H1 (cell line): ENCODE data around the gene PRRT4. TPM values are rescaled to one million over a fixed set of nuclear protein-coding genes. Genes with fewer than 3 reads are reported as not detected.

Experiments
- CTCF ChIA-PET: fragments of 300-600 bp; sonication (Branson Sonifier 250); formaldehyde crosslinking; loops from one replicate; lab custom pipeline; 2021; ENCODE audit not compliant: partially characterized antibody; lab: Charles Lee
- POLR2A ChIA-PET: fragments of 300-600 bp; sonication (Branson Sonifier 250); formaldehyde crosslinking; loops from one replicate; lab custom pipeline; 2021; ENCODE audit warnings: inconsistent platforms; ENCODE audit not compliant: partially characterized antibody; lab: Charles Lee
- DNase-seq, 2 experiments: peaks; one replicate each; pipeline versions ENCODE4 v3.0.0 to v3.0.0-alpha.2; 2010 to 2022; ENCODE audit warnings: low spot score in 2 of 2, low read depth in 1 of 2, mixed read lengths in 1 of 2
- FAIRE-seq: peaks from 2 replicates; lab custom pipeline; 2011; peaks lifted over from hg19 to GRCh38; lab: Jason Lieb, UNC
- H2AFZ ChIP-seq: 2 replicates; pipeline ENCODE4 v1.8.1; 2012; ENCODE audit warnings: low read length, inconsistent platforms
- H2AK5ac ChIP-seq: 2 replicates; pipeline ENCODE4 v1.6.1; 2013; ENCODE audit warnings: low read depth, low read length
- H2BK120ac ChIP-seq: replicated peaks from 2 replicates; pipeline ENCODE3; 2013; ENCODE audit warnings: low read depth, low read length, inconsistent platforms
- H2BK12ac ChIP-seq: 2 replicates; pipeline ENCODE4 v1.6.1; 2013; ENCODE audit warnings: low read depth, low read length
- H2BK15ac ChIP-seq: 2 replicates; pipeline ENCODE4 v1.6.1; 2013; ENCODE audit warnings: low read length
- H2BK20ac ChIP-seq: 2 replicates; pipeline ENCODE4 v1.6.1; 2013; ENCODE audit warnings: low read length
- H2BK5ac ChIP-seq: 2 replicates; pipeline ENCODE4 v1.6.1; 2013; ENCODE audit warnings: low read depth, low read length
- H3K14ac ChIP-seq: 2 replicates; pipeline ENCODE4 v1.6.1; 2013; ENCODE audit warnings: inconsistent platforms; ENCODE audit not compliant: insufficient read length
- H3K18ac ChIP-seq: 2 replicates; pipeline ENCODE4 v1.6.1; 2013; ENCODE audit warnings: low read length; ENCODE audit errors: extremely low read depth
- H3K23ac ChIP-seq: 2 replicates; pipeline ENCODE4 v1.6.1; 2013; ENCODE audit warnings: inconsistent platforms; ENCODE audit not compliant: insufficient read length
- H3K23me2 ChIP-seq: 2 replicates; pipeline ENCODE4 v1.6.1; 2013; ENCODE audit warnings: low read depth, low read length
- H3K27ac ChIP-seq: 2 replicates; pipeline ENCODE4 v1.6.1; 2011; ENCODE audit warnings: low read depth, low read length, inconsistent platforms
- H3K27me3 ChIP-seq, 4 experiments: replicated peaks in 1 of 4; 1 replicate in 1 of 4; 2 replicates in 3 of 4; pipeline versions ENCODE4 v1.6.1 to v1.8.1; 2011 to 2013; ENCODE audit warnings: low read length in 3 of 4, mild to moderate bottlenecking in 3 of 4, inconsistent platforms in 2 of 4, mixed read lengths in 2 of 4, moderate library complexity in 1 of 4; ENCODE audit not compliant: control insufficient read depth in 3 of 4, insufficient read depth in 3 of 4; ENCODE audit errors: extremely low read depth in 1 of 4
- H3K36me3 ChIP-seq, 4 experiments: 2 replicates each; pipeline versions ENCODE4 v1.6.1 to v1.8.1; 2011 to 2013; ENCODE audit warnings: mild to moderate bottlenecking in 4 of 4, low read length in 3 of 4, moderate library complexity in 2 of 4, control low read depth in 1 of 4, inconsistent platforms in 1 of 4; ENCODE audit not compliant: insufficient read depth in 4 of 4, control insufficient read depth in 2 of 4
- H3K4ac ChIP-seq: replicated peaks from 2 replicates; pipeline ENCODE3; 2013; ENCODE audit warnings: low read length, low read depth, mixed read lengths, inconsistent platforms; ENCODE audit not compliant: insufficient read length
- H3K4me1 ChIP-seq, 4 experiments: replicated peaks in 1 of 4; 1 replicate in 1 of 4; 2 replicates in 3 of 4; pipeline versions ENCODE4 v1.6.1 to v1.8.1; 2011 to 2013; ENCODE audit warnings: low read length in 3 of 4, inconsistent platforms in 2 of 4, mixed read lengths in 1 of 4; ENCODE audit not compliant: insufficient read depth in 4 of 4, control insufficient read depth in 3 of 4
- H3K4me2 ChIP-seq, 2 experiments: 2 replicates each; pipeline versions ENCODE4 v1.6.1 to v1.8.1; 2011 to 2013; ENCODE audit warnings: low read depth in 2 of 2, low read length in 2 of 2, control low read depth in 1 of 2, inconsistent platforms in 1 of 2, mild to moderate bottlenecking in 1 of 2; ENCODE audit not compliant: insufficient read depth in 1 of 2
- H3K4me3 ChIP-seq, 4 experiments: fragments of 200-600, 300-600 bp in 1 of 4; sonication (generic), shearing (Covaris generic), sonication (Bioruptor Twin) in 1 of 4; 2 replicates each; pipeline versions ENCODE4 v1.5.1 to v1.8.1; 2011 to 2016; ENCODE audit warnings: low read length in 4 of 4, low read depth in 3 of 4, control low read depth in 2 of 4, inconsistent platforms in 2 of 4, mild to moderate bottlenecking in 2 of 4, mixed read lengths in 1 of 4, moderate library complexity in 1 of 4; ENCODE audit not compliant: insufficient read depth in 2 of 4; ENCODE audit errors: extremely low read depth in 1 of 4
- H3K56ac ChIP-seq: replicated peaks from 2 replicates; pipeline ENCODE3; 2013; ENCODE audit warnings: low read depth, mild to moderate bottlenecking, mixed read lengths, low read length, inconsistent platforms; ENCODE audit not compliant: insufficient read length
- H3K79me1 ChIP-seq: 2 replicates; pipeline ENCODE4 v1.6.1; 2013; ENCODE audit warnings: low read depth, low read length, control low read depth
- H3K79me2 ChIP-seq, 2 experiments: 2 replicates each; pipeline versions ENCODE4 v1.6.1 to v1.8.1; 2012 to 2013; ENCODE audit warnings: low read length in 2 of 2, mild to moderate bottlenecking in 2 of 2, inconsistent platforms in 1 of 2; ENCODE audit not compliant: insufficient read depth in 2 of 2, control insufficient read depth in 1 of 2
- H3K9ac ChIP-seq, 4 experiments: replicated peaks in 1 of 4; 1 replicate in 1 of 4; 2 replicates in 3 of 4; pipeline versions ENCODE4 v1.6.1 to v1.8.1; 2011 to 2013; ENCODE audit warnings: low read depth in 3 of 4, low read length in 3 of 4, control low read depth in 2 of 4, mild to moderate bottlenecking in 2 of 4, moderate library complexity in 2 of 4, inconsistent platforms in 1 of 4; ENCODE audit errors: extremely low read depth in 1 of 4
- H3K9me3 ChIP-seq, 2 experiments: 2 replicates each; pipeline versions ENCODE4 v1.6.1 to v1.8.1; 2012 to 2013; ENCODE audit warnings: mild to moderate bottlenecking in 2 of 2, moderate library complexity in 2 of 2, control low read depth in 1 of 2, inconsistent platforms in 1 of 2, low read depth in 1 of 2, low read length in 1 of 2, mixed read lengths in 1 of 2; ENCODE audit not compliant: insufficient read depth in 2 of 2
- H4K20me1 ChIP-seq, 2 experiments: replicated peaks in 1 of 2; 2 replicates each; pipeline versions ENCODE3 to v1.8.1; 2011 to 2013; ENCODE audit warnings: inconsistent platforms in 2 of 2, low read length in 2 of 2, mild to moderate bottlenecking in 1 of 2; ENCODE audit not compliant: insufficient read depth in 2 of 2, control insufficient read depth in 1 of 2
- H4K5ac ChIP-seq: 2 replicates; pipeline ENCODE4 v1.6.1; 2013; ENCODE audit warnings: low read length, low read depth, mixed read lengths, inconsistent platforms; ENCODE audit not compliant: insufficient read length
- H4K8ac ChIP-seq: 2 replicates; pipeline ENCODE4 v1.8.0; 2013; ENCODE audit warnings: mild to moderate bottlenecking, moderate library complexity, low read length, inconsistent platforms; ENCODE audit not compliant: insufficient read depth; ENCODE audit errors: extremely low read depth
- H4K91ac ChIP-seq: replicated peaks from 2 replicates; pipeline ENCODE3; 2013; ENCODE audit warnings: low read length, mixed read lengths, inconsistent platforms; ENCODE audit not compliant: insufficient read length
- ASH2L ChIP-seq: fragments of 200-600, 300-600 bp; sonication (generic); IDR thresholded peaks from one replicate; pipeline ENCODE4 v1.7.1; 2017; ENCODE audit warnings: low read length
- CEBPB ChIP-seq: IDR thresholded peaks from 2 replicates; pipeline ENCODE4 v1.6.1; 2012; ENCODE audit warnings: low read depth, low read length
- HDAC6 ChIP-seq: IDR thresholded peaks from one replicate; pipeline ENCODE4 v1.7.1; 2012; ENCODE audit warnings: low read depth, mild to moderate bottlenecking, inconsistent platforms, low read length, moderate library complexity
- MAFK ChIP-seq: IDR thresholded peaks from 2 replicates; pipeline ENCODE4 v1.6.1; 2012; ENCODE audit warnings: low read depth, mild to moderate bottlenecking, improper control_type of control experiment, low read length
- RAD21 ChIP-seq, 2 experiments: IDR thresholded peaks in 1 of 2; conservative IDR thresholded peaks in 1 of 2; 2 replicates each; pipeline ENCODE4 v1.6.1; 2011; ENCODE audit warnings: low read depth in 2 of 2, low read length in 2 of 2, improper control_type of control experiment in 1 of 2, inconsistent platforms in 1 of 2, mild to moderate bottlenecking in 1 of 2, moderate library complexity in 1 of 2
- RXRA ChIP-seq: IDR thresholded peaks from 2 replicates; pipeline ENCODE4 v1.6.1; 2011; ENCODE audit warnings: low read depth, mild to moderate bottlenecking, low read length, moderate library complexity; ENCODE audit not compliant: insufficient read depth
- SIRT6 ChIP-seq: IDR thresholded peaks from one replicate; pipeline ENCODE4 v1.7.1; 2012; ENCODE audit warnings: low read length, inconsistent platforms
- SP2 ChIP-seq: IDR thresholded peaks from 2 replicates; pipeline ENCODE4 v1.6.1; 2012; ENCODE audit warnings: mild to moderate bottlenecking, low read length, inconsistent platforms
- TBP ChIP-seq: IDR thresholded peaks from 2 replicates; pipeline ENCODE4 v1.6.1; 2011; ENCODE audit warnings: low read depth, low read length, improper control_type of control experiment
- TEAD4 ChIP-seq: IDR thresholded peaks from 2 replicates; pipeline ENCODE4 v1.6.1; 2012; ENCODE audit warnings: low read depth, low read length, inconsistent platforms, mixed read lengths
- WGBS, 2 experiments: shearing (Covaris generic) in 1 of 2; methylation state at CpG; one replicate each; pipeline versions ENCODE4 v1.1.6 to v1.1.7; 2013 to 2015; ENCODE audit warnings: low lambda C conversion rate in 2 of 2, mixed read lengths in 2 of 2, inconsistent platforms in 1 of 2, low coverage in 1 of 2, missing lambda C conversion rate in 1 of 2; ENCODE audit not compliant: insufficient replicate concordance in 2 of 2, insufficient coverage in 1 of 2, insufficient read length in 1 of 2; ENCODE audit errors: extremely low coverage in 1 of 2, missing lambda C conversion rate in 1 of 2; 5-methylcytosine and 5-hydroxymethylcytosine counted together
- polyA plus RNA-seq, 7 experiments: library from polyadenylated mRNA; depleted of rRNA in 3 of 7; stranded (reverse) in 5 of 7; unstranded in 2 of 7; fragments of >200 nt in 5 of 7; fragments of 200-250 nt in 2 of 7; gene quantifications; 1 replicate in 5 of 7; 2 replicates in 1 of 7; 4 replicates in 1 of 7; pipeline versions ENCODE4 v1.2.1 to v1.2.3, GENCODE V29; 2011 to 2013; ENCODE audit warnings: missing spikeins in 2 of 7, mixed read lengths in 2 of 7
- total RNA-seq: library from RNA; stranded (reverse); fragmentation: NEBNext Ultra II Directional; extraction: Animal tissue kit (Norgen Biotek cat#: 25700); gene quantifications from 2 replicates; pipeline ENCODE4 v1.2.1, GENCODE V29; 2021
- TF ChIP-seq, protein P1 (sequence below), 3 experiments: IDR thresholded peaks; 1 replicate in 2 of 3; 2 replicates in 1 of 3; pipeline versions ENCODE4 v1.5.1 to v1.6.1; 2011; ENCODE audit warnings: low read length in 3 of 3, mild to moderate bottlenecking in 3 of 3, inconsistent platforms in 2 of 3, low read depth in 1 of 3, moderate library complexity in 1 of 3; ENCODE audit not compliant: insufficient read depth in 1 of 3; ENCODE audit errors: control extremely low read depth in 1 of 3

PRRT4 gene
- total and polyA plus RNA-seq, 2 of the 8 experiments (the other 6 are each of a cell fraction or from before 2014, with no cell fraction given) = 0.34 to 1.0 TPM

DNA sequence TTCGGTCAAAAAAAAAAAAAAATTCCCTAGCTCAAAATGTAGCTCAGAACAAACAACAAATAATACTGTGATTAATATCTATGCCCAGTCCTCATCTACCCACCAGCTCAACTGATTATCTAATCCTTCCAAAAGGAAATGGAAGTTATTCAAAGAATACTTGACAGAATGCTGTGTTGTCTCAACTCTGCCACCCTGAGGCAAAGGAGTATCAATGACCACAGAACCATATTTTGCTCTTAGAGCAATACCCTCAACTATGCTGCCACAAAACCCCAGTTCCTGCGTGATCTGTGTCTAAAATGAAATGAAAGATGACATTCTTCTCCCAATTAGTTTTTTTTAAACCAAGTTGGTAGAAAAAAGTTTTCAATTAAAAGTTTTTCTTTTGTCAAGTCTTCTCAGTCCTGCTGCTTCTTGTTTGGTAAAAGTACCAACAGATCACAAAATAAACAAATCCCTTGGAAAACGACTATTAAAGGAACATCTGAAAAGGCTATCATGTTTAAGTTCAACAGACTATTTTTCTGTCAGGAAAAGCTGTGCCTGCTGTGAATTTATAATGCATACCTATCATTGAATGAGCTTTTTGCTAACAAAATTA is 39.3 kb downstream of the PRRT4 start:
- no peak overlapping the region for H2AK5ac ChIP-seq
- H3K79me1 ChIP-seq = no peaks in the 10 kb centered on the region; the same call in 1 of the 2 replicates
- no peak overlapping the region for H2BK20ac ChIP-seq
- ChIA-PET POLR2A (interaction anchor here (0.6 to 2.0 kb wide), 3 partner anchors 11 to 15 kb away, joined by 3 to 5 read pairs (median 4); no protein-coding TSS in a partner anchor), CTCF (interaction anchor here (0.6 to 5.0 kb wide), 29 partner anchors 10 to 1007 kb away, joined by 3 to 23 read pairs (median 3); no protein-coding TSS in a partner anchor)
- H3K4me2 ChIP-seq = no peak overlapping the region
- no peak for DNase-seq
- peaks cover 37 to 80% (median 59%) of the 10 kb centered on the region in 4 experiments for H3K36me3 ChIP-seq
- TF ChIP-seq TBP (no peak), SP2 (no peak), MAFK (no peak), RAD21 (IDR thresholded peaks at IDR 0.05 in 1 of 2, conservative IDR thresholded peaks at IDR 0.05 in 1 of 2; ENCODE audit: low read depth in 2 of 2, low read length in 2 of 2) (peak; percentile 69 to 70), ASH2L (no peak), HDAC6 (no peak), RXRA (no peak), TEAD4 (no peak), CEBPB (no peak), SIRT6 (no peak)
- TF ChIP-seq, protein P1, sequence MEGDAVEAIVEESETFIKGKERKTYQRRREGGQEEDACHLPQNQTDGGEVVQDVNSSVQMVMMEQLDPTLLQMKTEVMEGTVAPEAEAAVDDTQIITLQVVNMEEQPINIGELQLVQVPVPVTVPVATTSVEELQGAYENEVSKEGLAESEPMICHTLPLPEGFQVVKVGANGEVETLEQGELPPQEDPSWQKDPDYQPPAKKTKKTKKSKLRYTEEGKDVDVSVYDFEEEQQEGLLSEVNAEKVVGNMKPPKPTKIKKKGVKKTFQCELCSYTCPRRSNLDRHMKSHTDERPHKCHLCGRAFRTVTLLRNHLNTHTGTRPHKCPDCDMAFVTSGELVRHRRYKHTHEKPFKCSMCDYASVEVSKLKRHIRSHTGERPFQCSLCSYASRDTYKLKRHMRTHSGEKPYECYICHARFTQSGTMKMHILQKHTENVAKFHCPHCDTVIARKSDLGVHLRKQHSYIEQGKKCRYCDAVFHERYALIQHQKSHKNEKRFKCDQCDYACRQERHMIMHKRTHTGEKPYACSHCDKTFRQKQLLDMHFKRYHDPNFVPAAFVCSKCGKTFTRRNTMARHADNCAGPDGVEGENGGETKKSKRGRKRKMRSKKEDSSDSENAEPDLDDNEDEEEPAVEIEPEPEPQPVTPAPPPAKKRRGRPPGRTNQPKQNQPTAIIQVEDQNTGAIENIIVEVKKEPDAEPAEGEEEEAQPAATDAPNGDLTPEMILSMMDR (IDR thresholded peaks at IDR 0.05; ENCODE audit: control extremely low read depth in 1 of 3, insufficient read depth in 1 of 3, low read depth in 1 of 3, low read length in 3 of 3) = peak in 2 of 3 experiments; percentile 50 to 54; a peak in 2 of 4 replicates
- no peak overlapping the region for H2BK15ac ChIP-seq
- no peaks in the 10 kb centered on the region for H3K4me1 ChIP-seq
- WGBS, 2 experiments = 79% methylated on average over 3 of the region's 3 CpGs; no CpG with 5 or more reads in 1 of the 2 experiments
- H3K79me2 ChIP-seq = no peaks in the 10 kb centered on the region
- no peaks in the 10 kb centered on the region for H4K20me1 ChIP-seq
- no peak overlapping the region for H2BK120ac ChIP-seq
- no peak for FAIRE-seq
- no peak overlapping the region for H3K27ac ChIP-seq
- no peak overlapping the region for H4K5ac ChIP-seq
- no peaks in the 10 kb centered on the region for H3K9me3 ChIP-seq
- H3K56ac ChIP-seq = no peak overlapping the region
- H3K4ac ChIP-seq = no peak overlapping the region
- no peak overlapping the region for H3K18ac ChIP-seq
- H4K8ac ChIP-seq = no peak overlapping the region
- no peak overlapping the region for H4K91ac ChIP-seq
- no peaks in the 10 kb centered on the region for H3K23me2 ChIP-seq
- H3K4me3 ChIP-seq = no peak overlapping the region
- no peak overlapping the region for H2BK12ac ChIP-seq
- H2BK5ac ChIP-seq = no peak overlapping the region
- no peak overlapping the region for H3K9ac ChIP-seq
- no peaks in the 10 kb centered on the region for H3K27me3 ChIP-seq
- no peak overlapping the region for H3K14ac ChIP-seq
- H3K23ac ChIP-seq = no peak overlapping the region
- no peak overlapping the region for H2AFZ ChIP-seq
